T-cell (primary cell): ENCODE data around the gene PRKCD. TPM values are rescaled to one million over a fixed set of nuclear protein-coding genes. Genes with fewer than 3 reads are reported as not detected.

Source experiments
- ATAC-seq, 4 experiments: fragments of 200-7000 bp in 3 of 4; fragments of 150-1000 bp in 1 of 4; cut with Tn5 transposase; replicated peaks in 1 of 4; 1 replicate in 3 of 4; 2 replicates in 1 of 4; pipeline ENCODE4 v1.10.0; 2021; ENCODE audit warnings: moderate library complexity in 3 of 4, mild to moderate bottlenecking in 2 of 4, moderate number of reproducible peaks in 1 of 4
- CTCF ChIA-PET, 2 donors: fragments of 300-600 bp; sonication (Branson Sonifier 250); formaldehyde crosslinking; loops; one replicate each; lab custom pipeline; 2022; ENCODE audit warnings: antibody characterized with exemption in 2 of 2; lab: Charles Lee
- POLR2A ChIA-PET, 2 donors: fragments of 300-600 bp; sonication (Branson Sonifier 250); formaldehyde crosslinking; loops; one replicate each; lab custom pipeline; 2022; ENCODE audit warnings: antibody characterized with exemption in 2 of 2; lab: Charles Lee
- DNase-seq, 35 experiments: peaks; one replicate each; pipeline versions ENCODE4 v3.0.0 to v3.0.0-alpha.2; 2013 to 2023
- H3K27ac ChIP-seq: one replicate; pipeline ENCODE4 v1.5.1; 2013; ENCODE audit warnings: low read length
- H3K27me3 ChIP-seq, 2 experiments: replicated peaks in 1 of 2; 1 replicate in 1 of 2; 2 replicates in 1 of 2; pipeline versions ENCODE4 v1.6.1 to v1.7.0; 2013; ENCODE audit warnings: low read length in 1 of 2, mixed read lengths in 1 of 2; ENCODE audit not compliant: control insufficient read depth in 2 of 2, insufficient read depth in 2 of 2; ENCODE audit errors: extremely low read depth in 1 of 2
- H3K36me3 ChIP-seq, 2 donors: 1 replicate in 1 of 2; 2 replicates in 1 of 2; pipeline versions ENCODE4 v1.6.1 to v1.7.0; 2013; ENCODE audit warnings: low read length in 1 of 2; ENCODE audit not compliant: control insufficient read depth in 2 of 2, insufficient read depth in 1 of 2; ENCODE audit errors: extremely low read depth in 1 of 2
- H3K4me1 ChIP-seq, 2 experiments: 1 replicate in 1 of 2; 2 replicates in 1 of 2; pipeline versions ENCODE4 v1.6.1 to v1.7.0; 2013; ENCODE audit warnings: low read length in 2 of 2, mixed read lengths in 1 of 2; ENCODE audit not compliant: insufficient read depth in 2 of 2, control insufficient read depth in 1 of 2; ENCODE audit errors: extremely low read depth in 1 of 2
- H3K4me3 ChIP-seq, 2 donors: 1 replicate in 1 of 2; 2 replicates in 1 of 2; pipeline versions ENCODE4 v1.5.1 to v1.7.0; 2013; ENCODE audit warnings: mild to moderate bottlenecking in 2 of 2, low read length in 1 of 2, moderate library complexity in 1 of 2; ENCODE audit not compliant: control insufficient read depth in 1 of 2; ENCODE audit errors: extremely low read depth in 1 of 2
- H3K9me3 ChIP-seq: 2 replicates; pipeline ENCODE4 v1.7.0; 2013
- H3K27ac Mint-ChIP-seq, 2 donors: one replicate each; pipeline ENCODE4 v1.8.0; 2020 to 2021; ENCODE audit warnings: mild to moderate bottlenecking in 2 of 2, mixed read lengths in 2 of 2
- H3K27me3 Mint-ChIP-seq, 2 donors: one replicate each; pipeline ENCODE4 v1.8.0; 2021 to 2022; ENCODE audit warnings: mixed read lengths in 2 of 2
- H3K36me3 Mint-ChIP-seq: one replicate; pipeline ENCODE4 v1.8.0; 2021; ENCODE audit warnings: mixed read lengths
- H3K4me1 Mint-ChIP-seq, 3 donors: one replicate each; pipeline ENCODE4 v1.8.0; 2020 to 2022; ENCODE audit warnings: mixed read lengths in 3 of 3, mild to moderate bottlenecking in 1 of 3
- H3K4me3 Mint-ChIP-seq, 3 donors: one replicate each; pipeline ENCODE4 v1.8.0; 2020 to 2022; ENCODE audit warnings: mild to moderate bottlenecking in 3 of 3, mixed read lengths in 3 of 3, moderate library complexity in 3 of 3
- H3K9me3 Mint-ChIP-seq, 3 donors: one replicate each; pipeline ENCODE4 v1.8.0; 2020 to 2022; ENCODE audit warnings: mixed read lengths in 3 of 3
- WGBS: methylation state at CpG from one replicate; pipeline ENCODE4 v1.1.5; 2013; ENCODE audit warnings: missing lambda C conversion rate; ENCODE audit not compliant: insufficient coverage; 5-methylcytosine and 5-hydroxymethylcytosine counted together
- total RNA-seq, 35 experiments: library from RNA in 6 of 35; stranded (reverse) in 6 of 35; fragments of 120-200 nt in 1 of 35; gene quantifications; one replicate each; pipeline versions ENCODE4 v1.2.1 to v1.2.4 and lab custom pipeline; 2013 to 2026

PRKCD gene
- total RNA-seq, 5 donors from 2014 or later (not counting 1 experiment from before 2014, with no cell fraction given) = 15.3 to 23.3 (median 19.2) TPM

GRCh38 chr3:53182764-53183355, 21.9 kb downstream of the PRKCD start:
- Histone ChIP-seq H3K4me1 (no peaks in the 10 kb centered on the region), H3K9me3 (no peaks in the 10 kb centered on the region), H3K27me3 (no peaks in the 10 kb centered on the region), H3K4me3 (no peak overlapping the region), H3K36me3 (peaks cover 9 to 64% of the 10 kb centered on the region in 2 donors), H3K27ac (no peak overlapping the region)
- POLR2A ChIA-PET = interaction anchor here in 1 of 2 donors (0.6 kb wide), 1 partner anchor 290 kb away, joined by 6 read pairs; no protein-coding TSS in a partner anchor
- Mint-ChIP-seq H3K9me3 (no peaks in the 10 kb centered on the region), H3K4me1 (peaks cover 0 to 7% (median 0%) of the 10 kb centered on the region in 3 donors), H3K27me3 (no peaks in the 10 kb centered on the region), H3K27ac (no peak overlapping the region), H3K4me3 (no peak overlapping the region), H3K36me3 (peaks cover 24% of the 10 kb centered on the region)
- no peak for ATAC-seq
- CTCF ChIA-PET = no interaction called here
- DNase-seq = no peak
- 76% methylated on average over 3 of the region's 20 CpGs for WGBS

GRCh38 chr3:53183514-53183913, 22.5 kb downstream of the PRKCD start:
- Mint-ChIP-seq H3K4me1 (peaks cover 0 to 7% (median 0%) of the 10 kb centered on the region in 3 donors), H3K27me3 (no peaks in the 10 kb centered on the region), H3K4me3 (no peak overlapping the region), H3K9me3 (no peaks in the 10 kb centered on the region), H3K36me3 (peaks cover 24% of the 10 kb centered on the region), H3K27ac (no peak overlapping the region)
- DNase-seq (no peak), ATAC-seq (no peak)
- Histone ChIP-seq H3K9me3 (no peaks in the 10 kb centered on the region), H3K27me3 (no peaks in the 10 kb centered on the region), H3K4me3 (no peak overlapping the region), H3K4me1 (no peaks in the 10 kb centered on the region), H3K27ac (no peak overlapping the region), H3K36me3 (peaks cover 9 to 67% of the 10 kb centered on the region in 2 donors)
- POLR2A ChIA-PET = interaction anchor here in 1 of 2 donors (0.6 kb wide), 1 partner anchor 290 kb away, joined by 6 read pairs; no protein-coding TSS in a partner anchor
- CTCF ChIA-PET = no interaction called here
- WGBS = 93% methylated on average over 8 of the region's 9 CpGs

- no peaks in the 10 kb centered on the region for H3K27me3 ChIP-seq
- POLR2A ChIA-PET = interaction anchor here in 1 of 2 donors (0.6 kb wide), 1 partner anchor 12 kb away, joined by 3 read pairs; no protein-coding TSS in a partner anchor
- no peak overlapping the region for H3K27ac ChIP-seq
- DNase-seq (no peak), ATAC-seq (no peak)
- peaks cover 9 to 67% of the 10 kb centered on the region in 2 donors for H3K36me3 ChIP-seq
- CTCF ChIA-PET = interaction anchor here in 1 of 2 donors (0.7 kb wide), 1 partner anchor 289 kb away, joined by 4 read pairs; no protein-coding TSS in a partner anchor
- no peaks in the 10 kb centered on the region for H3K9me3 Mint-ChIP-seq
- no peaks in the 10 kb centered on the region for H3K4me1 Mint-ChIP-seq
- H3K4me3 ChIP-seq = no peak overlapping the region
- H3K27ac Mint-ChIP-seq = no peak overlapping the region
- H3K27me3 Mint-ChIP-seq = no peaks in the 10 kb centered on the region
- H3K36me3 Mint-ChIP-seq = peaks cover 15% of the 10 kb centered on the region
- no peaks in the 10 kb centered on the region for H3K4me1 ChIP-seq
- H3K9me3 ChIP-seq = no peaks in the 10 kb centered on the region
- 90% methylated on average over 4 of the region's 7 CpGs for WGBS
- no peak overlapping the region for H3K4me3 Mint-ChIP-seq
Observed at GRCh38 chr3:53184701-53185100, 23.7 kb downstream of the PRKCD start.

GRCh38 chr3:53185761-53186465, 24.9 kb downstream of the PRKCD start:
- DNase-seq (no peak), ATAC-seq (no peak)
- H3K27me3 ChIP-seq = no peaks in the 10 kb centered on the region
- CTCF ChIA-PET = no interaction called here
- H3K4me1 ChIP-seq = no peaks in the 10 kb centered on the region
- H3K27ac Mint-ChIP-seq = no peak overlapping the region
- no peak overlapping the region for H3K4me3 ChIP-seq
- H3K36me3 ChIP-seq = peaks cover 9 to 69% of the 10 kb centered on the region in 2 donors
- H3K4me1 Mint-ChIP-seq = no peaks in the 10 kb centered on the region
- H3K27me3 Mint-ChIP-seq = no peaks in the 10 kb centered on the region
- H3K36me3 Mint-ChIP-seq = peaks cover 24% of the 10 kb centered on the region
- 91% methylated on average over 5 of the region's 20 CpGs for WGBS
- POLR2A ChIA-PET = no interaction called here
- no peak overlapping the region for H3K27ac ChIP-seq
- no peaks in the 10 kb centered on the region for H3K9me3 ChIP-seq
- H3K9me3 Mint-ChIP-seq = no peaks in the 10 kb centered on the region
- no peak overlapping the region for H3K4me3 Mint-ChIP-seq

GRCh38 chr3:53186726-53187125, 25.7 kb downstream of the PRKCD start:
- peaks cover 24% of the 10 kb centered on the region for H3K36me3 Mint-ChIP-seq

GRCh38 chr3:53187430-53187829, 26.4 kb downstream of the PRKCD start:
- CTCF ChIA-PET = no interaction called here
- Histone ChIP-seq H3K27me3 (no peaks in the 10 kb centered on the region), H3K27ac (no peak overlapping the region), H3K4me3 (no peak overlapping the region), H3K4me1 (no peaks in the 10 kb centered on the region), H3K36me3 (peaks cover 5 to 65% of the 10 kb centered on the region in 2 donors), H3K9me3 (no peaks in the 10 kb centered on the region)
- Mint-ChIP-seq H3K9me3 (no peaks in the 10 kb centered on the region), H3K27ac (no peak overlapping the region), H3K36me3 (peaks cover 28% of the 10 kb centered on the region), H3K4me1 (no peaks in the 10 kb centered on the region), H3K27me3 (no peaks in the 10 kb centered on the region), H3K4me3 (no peak overlapping the region)
- whole genome bisulfite sequencing = no CpG with 5 or more reads among the region's 4 CpGs
- POLR2A ChIA-PET = interaction anchor here in 1 of 2 donors (0.5 kb wide), 1 partner anchor 79 kb away, joined by 3 read pairs; no protein-coding TSS in a partner anchor
- DNase-seq = no peak
- ATAC-seq = no peak

More at GRCh38 chr3:53186726-53187125, 25.7 kb downstream of the PRKCD start:
- H3K27me3 ChIP-seq = no peaks in the 10 kb centered on the region
- H3K36me3 ChIP-seq = peaks cover 5 to 65% of the 10 kb centered on the region in 2 donors
- ChIA-PET CTCF (no interaction called here), POLR2A (interaction anchor here in 1 of 2 donors (0.5 kb wide), 1 partner anchor 78 kb away, joined by 3 read pairs; no protein-coding TSS in a partner anchor)
- WGBS = 97% methylated on average over 6 of the region's 9 CpGs
- Mint-ChIP-seq H3K9me3 (no peaks in the 10 kb centered on the region), H3K4me1 (no peaks in the 10 kb centered on the region), H3K4me3 (no peak overlapping the region), H3K27me3 (no peaks in the 10 kb centered on the region), H3K27ac (no peak overlapping the region)
- no peaks in the 10 kb centered on the region for H3K4me1 ChIP-seq
- no peak for DNase-seq
- H3K9me3 ChIP-seq = no peaks in the 10 kb centered on the region
- no peak overlapping the region for H3K4me3 ChIP-seq
- ATAC-seq = no peak
- no peak overlapping the region for H3K27ac ChIP-seq
